GM12864 (cell line): Measurements from ENCODE around the gene ELK3.

Experiments
- DNase-seq: peaks from one replicate; pipeline ENCODE4 v3.0.0-alpha.2; 2011; ENCODE audit warnings: low read depth
- H3K4me3 ChIP-seq: 2 replicates; pipeline ENCODE4 v1.5.1; 2011; ENCODE audit warnings: mild to moderate bottlenecking, low read depth, low read length, control low read depth
- CTCF ChIP-seq: IDR thresholded peaks from 2 replicates; pipeline ENCODE4 v1.5.1; 2011; ENCODE audit warnings: low read depth, mild to moderate bottlenecking, moderate library complexity, low read length, control low read depth, inconsistent platforms; ENCODE audit errors: missing control alignments

ELK3 gene

GRCh38 chr12:96219700-96220206, 25.6 kb downstream of the ELK3 start:
- no peak for TF ChIP-seq CTCF
- no peak overlapping the region for H3K4me3 ChIP-seq
- no peak for DNase-seq

- no peak overlapping the region for H3K4me3 ChIP-seq
- no peak for DNase-seq
- TF ChIP-seq CTCF = no peak
Measured at GRCh38 chr12:96220902-96221301, 26.7 kb downstream of the ELK3 start.

GRCh38 chr12:96221391-96221790, 27.2 kb downstream of the ELK3 start:
- H3K4me3 ChIP-seq = no peak overlapping the region
- TF ChIP-seq CTCF = no peak
- DNase-seq = no peak

GRCh38 chr12:96223411-96224218, 29.4 kb downstream of the ELK3 start:
- H3K4me3 ChIP-seq = no peak overlapping the region
- DNase-seq = no peak
- no peak for TF ChIP-seq CTCF

GRCh38 chr12:96224219-96224615, 30.0 kb downstream of the ELK3 start:
- DNase-seq = no peak
- TF ChIP-seq CTCF = no peak
- no peak overlapping the region for H3K4me3 ChIP-seq

GRCh38 chr12:96225044-96225855, 31.1 kb downstream of the ELK3 start:
- H3K4me3 ChIP-seq = no peak overlapping the region
- no peak for DNase-seq
- no peak for TF ChIP-seq CTCF
